ENCODE measurements around the gene SKI. TPM values are rescaled to one million over a fixed set of nuclear protein-coding genes. Genes with fewer than 3 reads are reported as not detected.

SKI gene
- 14.0 TPM in 2 replicates for total RNA-seq

GRCh38 chr1:2228157-2228594 is at the start of gene SKI:
SKI (plus strand) TSS chr1:2228319; CDS start chr1:2228767, 448 bp downstream.

GRCh38 chr1:2194319-2194897 is 33.7 kb upstream of the SKI start, which contains the start of gene FAAP20:
FAAP20 (minus strand) TSS chr1:2194772; CDS start chr1:2194749, 23 bp downstream.

Other genes starting within 250 kb of the SKI start
- gene CFAP74, start 224.5 kb upstream of the SKI start, total RNA-seq = not detected in 2 replicates
- not detected in 2 replicates for gene GABRD, start 209.0 kb upstream of the SKI start, total RNA-seq
- gene PRKCZ, start 177.9 kb upstream of the SKI start, total RNA-seq = under 0.01 and 0.76 TPM in 2 replicates
- gene FAAP20, start 33.5 kb upstream of the SKI start, total RNA-seq = 14.1 and 15.9 TPM in 2 replicates
- gene MORN1, start 163.2 kb downstream of the SKI start, total RNA-seq = 4.2 and 6.2 TPM in 2 replicates
- 64.3 and 73.7 TPM in 2 replicates for gene RER1, start 163.5 kb downstream of the SKI start, total RNA-seq
- gene PEX10, start 184.2 kb downstream of the SKI start, total RNA-seq = 27.4 and 33.1 TPM in 2 replicates
- not detected in 2 replicates for gene PLCH2, start 248.0 kb downstream of the SKI start, total RNA-seq